Measurements from ENCODE around the gene GPD2.

GRCh38 chr2:156397229-156397628 lies 39.0 kb upstream of the GPD2 start:
- TF ChIP-seq GATA2 (IDR thresholded peaks at IDR 0.05; ENCODE audit: low read depth, low read length): no peak
- no peak for TF ChIP-seq GATA3 (IDR thresholded peaks at IDR 0.05; ENCODE audit: low read depth, low read length)

Measured in SH-SY5Y (cell line).